ENCODE results near the gene MED13.

Gene MED13

GRCh38 chr17:62062302-62062701 is 2.8 kb downstream of the MED13 start:
- in situ Hi-C loops (cut with MboI; ENCODE audit: low sequenced_read_pairs) = no loop called here

GRCh38 chr17:62059414-62059813 is 5.7 kb downstream of the MED13 start:
- in situ Hi-C loops (cut with MboI; ENCODE audit: low sequenced_read_pairs) = no loop called here

- in situ Hi-C loops (cut with MboI; ENCODE audit: low sequenced_read_pairs) = no loop called here
Measured at GRCh38 chr17:62058611-62059010, 6.5 kb downstream of the MED13 start.

- in situ Hi-C loops (cut with MboI; ENCODE audit: low sequenced_read_pairs) = no loop called here
Measured at GRCh38 chr17:62057696-62058095, 7.4 kb downstream of the MED13 start.

GRCh38 chr17:62052765-62053338 is 12.2 kb downstream of the MED13 start:
- in situ Hi-C loops (cut with MboI; ENCODE audit: low sequenced_read_pairs) = no loop called here

GRCh38 chr17:62051053-62051452 is 14.0 kb downstream of the MED13 start:
- in situ Hi-C loops (cut with MboI; ENCODE audit: low sequenced_read_pairs) = no loop called here

GRCh38 chr17:62049299-62049698 is 15.8 kb downstream of the MED13 start:
- in situ Hi-C loops (cut with MboI; ENCODE audit: low sequenced_read_pairs) = no loop called here

GRCh38 chr17:62048262-62048661 is 16.8 kb downstream of the MED13 start:
- in situ Hi-C loops (cut with MboI; ENCODE audit: low sequenced_read_pairs) = no loop called here

GRCh38 chr17:62045517-62045916 is 19.6 kb downstream of the MED13 start:
- in situ Hi-C loops (cut with MboI; ENCODE audit: low sequenced_read_pairs) = no loop called here

GRCh38 chr17:62045109-62045508 is 20.0 kb downstream of the MED13 start:
- in situ Hi-C loops (cut with MboI; ENCODE audit: low sequenced_read_pairs) = no loop called here

- in situ Hi-C loops (cut with MboI; ENCODE audit: low sequenced_read_pairs) = no loop called here
Measured at GRCh38 chr17:62043602-62044001, 21.5 kb downstream of the MED13 start.

- in situ Hi-C loops (cut with MboI; ENCODE audit: low sequenced_read_pairs) = no loop called here
Measured at GRCh38 chr17:62043140-62043539, 21.9 kb downstream of the MED13 start.

- in situ Hi-C loops (cut with MboI; ENCODE audit: low sequenced_read_pairs) = no loop called here
Measured at GRCh38 chr17:62038248-62038647, 26.8 kb downstream of the MED13 start.

GRCh38 chr17:62033317-62033716 is 31.8 kb downstream of the MED13 start:
- in situ Hi-C loops (cut with MboI; ENCODE audit: low sequenced_read_pairs) = no loop called here

- in situ Hi-C loops (cut with MboI; ENCODE audit: low sequenced_read_pairs) = no loop called here
Measured at GRCh38 chr17:62032480-62032879, 32.6 kb downstream of the MED13 start.

- in situ Hi-C loops (cut with MboI; ENCODE audit: low sequenced_read_pairs) = no loop called here
Measured at GRCh38 chr17:62030264-62030663, 34.8 kb downstream of the MED13 start.

- in situ Hi-C loops (cut with MboI; ENCODE audit: low sequenced_read_pairs) = no loop called here
Measured at GRCh38 chr17:62024866-62025265, 40.2 kb downstream of the MED13 start.

GRCh38 chr17:62017912-62018311 is 47.2 kb downstream of the MED13 start:
- in situ Hi-C loops (cut with MboI; ENCODE audit: low sequenced_read_pairs) = no loop called here

- in situ Hi-C loops (cut with MboI; ENCODE audit: low sequenced_read_pairs) = no loop called here
Measured at GRCh38 chr17:62017496-62017895, 47.6 kb downstream of the MED13 start.

GRCh38 chr17:62014526-62014925 is 50.6 kb downstream of the MED13 start:
- in situ Hi-C loops (cut with MboI; ENCODE audit: low sequenced_read_pairs) = no loop called here

GRCh38 chr17:62009220-62009619 is 55.9 kb downstream of the MED13 start:
- in situ Hi-C loops (cut with MboI; ENCODE audit: low sequenced_read_pairs) = no loop called here

- in situ Hi-C loops (cut with MboI; ENCODE audit: low sequenced_read_pairs) = no loop called here
Measured at GRCh38 chr17:62008294-62008693, 56.8 kb downstream of the MED13 start.

GRCh38 chr17:62004388-62004787 is 60.7 kb downstream of the MED13 start:
- in situ Hi-C loops (cut with MboI; ENCODE audit: low sequenced_read_pairs) = no loop called here

All from HL-60/S4 treated with retinoic acid at 250 ng/mL for 4 days and 3 days (cell line).